ENCODE data around the gene RPGRIP1L. TPM values are rescaled to one million over a fixed set of nuclear protein-coding genes. Genes with fewer than 3 reads are reported as not detected.

RPGRIP1L gene
- total RNA-seq, 1 experiment from 2014 or later: 3.8 TPM

- no peak overlapping the region for H2AFZ ChIP-seq (ENCODE audit: low read length)
- POLR2A ChIA-PET (ENCODE audit: unreplicated experiment): no interaction called here
- BruUV-seq (replicated peaks): no TSS peak
These were observed 71.1 kb downstream of the RPGRIP1L start for GRCh38 chr16:53632526-53632925.

GRCh38 chr16:53631236-53632025 is 72.2 kb downstream of the RPGRIP1L start:
- H3K4me2 ChIP-seq (ENCODE audit: low read length): no peak overlapping the region
- H3K79me2 ChIP-seq (ENCODE audit: low read length): no peaks in the 10 kb centered on the region
- H3K9me2 ChIP-seq (replicated peaks; ENCODE audit: low read length): no peaks in the 10 kb centered on the region
- no peak overlapping the region for H2AFZ ChIP-seq (ENCODE audit: low read length)
- ChIA-PET POLR2A (ENCODE audit: unreplicated experiment) (no interaction called here), CTCF (no interaction called here)
- ATAC-seq (no peak), DNase-seq (no peak)
- no peaks in the 10 kb centered on the region for H3K27me3 ChIP-seq (ENCODE audit: low read length)
- no peaks in the 10 kb centered on the region for H4K20me1 ChIP-seq (ENCODE audit: low read length)
- H3F3A ChIP-seq (ENCODE audit: low read length, unreplicated experiment): no peaks in the 10 kb centered on the region
- TF ChIP-seq CTCF (conservative IDR thresholded peaks at IDR 0.05; ENCODE audit: low read depth, low read length): no peak
- TF ChIP-seq EZH2phosphoT487 (IDR thresholded peaks at IDR 0.05; ENCODE audit: borderline replicate concordance, low read length): no peak
- no peak for TF ChIP-seq EZH2 (IDR thresholded peaks at IDR 0.05; ENCODE audit: low read length, unreplicated experiment)
- intact Hi-C loops (cut with micrococcal nuclease): no loop called here
- H3K4me1 ChIP-seq (ENCODE audit: insufficient read depth, low read length): no peaks in the 10 kb centered on the region
- no peaks in the 10 kb centered on the region for H3K9me3 ChIP-seq (ENCODE audit: low read length)
- no peaks in the 10 kb centered on the region for H3K36me3 ChIP-seq (ENCODE audit: low read depth, low read length)
- no peak overlapping the region for H3K9ac ChIP-seq (ENCODE audit: low read length)
- H3K4me3 ChIP-seq (ENCODE audit: low read length): no peak overlapping the region
- H3K27ac ChIP-seq (ENCODE audit: low read length): no peak overlapping the region
- BruUV-seq (replicated peaks): no TSS peak

More at GRCh38 chr16:53632526-53632925, 71.1 kb downstream of the RPGRIP1L start:
- Histone ChIP-seq H3K4me2 (ENCODE audit: low read length) (no peak overlapping the region), H3K9ac (ENCODE audit: low read length) (no peak overlapping the region), H4K20me1 (ENCODE audit: low read length) (no peaks in the 10 kb centered on the region), H3K9me2 (replicated peaks; ENCODE audit: low read length) (no peaks in the 10 kb centered on the region), H3F3A (ENCODE audit: low read length, unreplicated experiment) (no peaks in the 10 kb centered on the region), H3K4me3 (ENCODE audit: low read length) (no peak overlapping the region), H3K27ac (ENCODE audit: low read length) (no peak overlapping the region), H3K9me3 (ENCODE audit: low read length) (no peaks in the 10 kb centered on the region), H3K79me2 (ENCODE audit: low read length) (no peaks in the 10 kb centered on the region), H3K27me3 (ENCODE audit: low read length) (no peaks in the 10 kb centered on the region), H3K4me1 (ENCODE audit: insufficient read depth, low read length) (no peaks in the 10 kb centered on the region), H3K36me3 (ENCODE audit: low read depth, low read length) (no peaks in the 10 kb centered on the region)
- CTCF ChIA-PET: no interaction called here
- intact Hi-C loops (cut with micrococcal nuclease): no loop called here
- ATAC-seq (no peak), DNase-seq (no peak)
- TF ChIP-seq EZH2 (IDR thresholded peaks at IDR 0.05; ENCODE audit: low read length, unreplicated experiment): no peak
- no peak for TF ChIP-seq EZH2phosphoT487 (IDR thresholded peaks at IDR 0.05; ENCODE audit: borderline replicate concordance, low read length)
- TF ChIP-seq CTCF (conservative IDR thresholded peaks at IDR 0.05; ENCODE audit: low read depth, low read length): no peak

GRCh38 chr16:53629607-53630312 is 73.9 kb downstream of the RPGRIP1L start:
- CTCF ChIA-PET: no interaction called here
- POLR2A ChIA-PET (ENCODE audit: unreplicated experiment): no interaction called here
- no peak for TF ChIP-seq CTCF (conservative IDR thresholded peaks at IDR 0.05; ENCODE audit: low read depth, low read length)
- no peak for TF ChIP-seq EZH2phosphoT487 (IDR thresholded peaks at IDR 0.05; ENCODE audit: borderline replicate concordance, low read length)
- Histone ChIP-seq H3K4me3 (ENCODE audit: low read length) (no peak overlapping the region), H4K20me1 (ENCODE audit: low read length) (no peaks in the 10 kb centered on the region), H3K9me2 (replicated peaks; ENCODE audit: low read length) (no peaks in the 10 kb centered on the region), H3K79me2 (ENCODE audit: low read length) (no peaks in the 10 kb centered on the region), H3K4me2 (ENCODE audit: low read length) (no peak overlapping the region), H3K4me1 (ENCODE audit: insufficient read depth, low read length) (no peaks in the 10 kb centered on the region), H3K36me3 (ENCODE audit: low read depth, low read length) (no peaks in the 10 kb centered on the region), H3F3A (ENCODE audit: low read length, unreplicated experiment) (no peaks in the 10 kb centered on the region), H3K9me3 (ENCODE audit: low read length) (no peaks in the 10 kb centered on the region), H3K27me3 (ENCODE audit: low read length) (no peaks in the 10 kb centered on the region), H3K27ac (ENCODE audit: low read length) (no peak overlapping the region), H2AFZ (ENCODE audit: low read length) (no peak overlapping the region), H3K9ac (ENCODE audit: low read length) (no peak overlapping the region)
- DNase-seq (no peak), ATAC-seq (no peak)
- intact Hi-C loops (cut with micrococcal nuclease): no loop called here
- BruUV-seq (replicated peaks): no TSS peak

Measured in PC-3 (cell line).